Osteocyte (in vitro differentiated cells): ENCODE data around the gene CXXC1. TPM values are rescaled to one million over a fixed set of nuclear protein-coding genes. Genes with fewer than 3 reads are reported as not detected.
"Not testable (repeated sequence)": the region's sequence is repeated elsewhere in the genome, so short reads cannot be mapped to it uniquely, and the experiment has no call there.

Experiments
- DNase-seq: peaks from one replicate; pipeline ENCODE4 v3.0.0; 2021; ENCODE audit warnings: mixed read lengths; ENCODE audit not compliant: unreplicated experiment; ENCODE audit errors: extremely low spot score
- H3K27ac Mint-ChIP-seq: one replicate; pipeline ENCODE4 v1.8.0; 2021; ENCODE audit warnings: mild to moderate bottlenecking, mixed read lengths; ENCODE audit not compliant: unreplicated experiment
- H3K27me3 Mint-ChIP-seq: one replicate; pipeline ENCODE4 v1.8.0; 2021; ENCODE audit warnings: mixed read lengths; ENCODE audit not compliant: unreplicated experiment
- H3K36me3 Mint-ChIP-seq: one replicate; pipeline ENCODE4 v1.8.0; 2021; ENCODE audit warnings: mixed read lengths; ENCODE audit not compliant: unreplicated experiment
- H3K4me1 Mint-ChIP-seq: one replicate; pipeline ENCODE4 v1.8.0; 2021; ENCODE audit warnings: mixed read lengths; ENCODE audit not compliant: unreplicated experiment
- H3K4me3 Mint-ChIP-seq: one replicate; pipeline ENCODE4 v1.8.0; 2021; ENCODE audit warnings: mild to moderate bottlenecking, moderate library complexity, mixed read lengths; ENCODE audit not compliant: unreplicated experiment
- H3K9me3 Mint-ChIP-seq: one replicate; pipeline ENCODE4 v1.8.0; 2021; ENCODE audit warnings: mixed read lengths; ENCODE audit not compliant: unreplicated experiment
- total RNA-seq: library from RNA; stranded (reverse); gene quantifications from 2 replicates; pipeline ENCODE4 v1.2.1, GENCODE V29; 2021
- TF ChIP-seq, protein P1 (sequence below): fragments of 200-600 bp; sonication (generic); IDR thresholded peaks from 2 replicates; pipeline ENCODE4 v1.5.0; 2021; ENCODE audit warnings: antibody characterized with exemption, mild to moderate bottlenecking, moderate library complexity

CXXC1 gene
- total RNA-seq, 1 donor from 2014 or later: 82.2 TPM

DNA sequence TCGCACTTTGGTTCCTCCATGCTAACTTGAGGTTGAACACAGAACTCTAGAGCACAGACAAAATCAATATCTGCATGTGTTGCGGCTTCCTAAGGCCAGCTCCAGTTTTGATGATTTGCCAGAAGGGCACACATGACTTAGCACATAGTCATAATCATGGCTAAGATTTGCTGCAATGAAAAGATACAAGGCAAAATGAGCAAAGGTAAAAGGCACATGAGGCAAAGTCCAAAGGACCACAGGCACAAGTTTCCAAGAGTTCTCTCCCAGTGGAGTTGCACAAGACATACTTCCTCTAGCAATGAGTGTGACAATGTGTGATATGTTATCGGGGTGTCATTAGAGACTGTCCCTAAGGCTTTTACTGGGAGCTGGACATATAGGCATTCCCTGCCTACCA is 24.2 kb upstream of the CXXC1 start:
- Mint-ChIP-seq H3K27ac (no peak overlapping the region), H3K36me3 (no peaks in the 10 kb centered on the region), H3K27me3 (peaks cover 18% of the 10 kb centered on the region), H3K4me3 (no peak overlapping the region), H3K9me3 (peaks cover 4% of the 10 kb centered on the region), H3K4me1 (peaks cover 4% of the 10 kb centered on the region)
- TF ChIP-seq, protein P1, sequence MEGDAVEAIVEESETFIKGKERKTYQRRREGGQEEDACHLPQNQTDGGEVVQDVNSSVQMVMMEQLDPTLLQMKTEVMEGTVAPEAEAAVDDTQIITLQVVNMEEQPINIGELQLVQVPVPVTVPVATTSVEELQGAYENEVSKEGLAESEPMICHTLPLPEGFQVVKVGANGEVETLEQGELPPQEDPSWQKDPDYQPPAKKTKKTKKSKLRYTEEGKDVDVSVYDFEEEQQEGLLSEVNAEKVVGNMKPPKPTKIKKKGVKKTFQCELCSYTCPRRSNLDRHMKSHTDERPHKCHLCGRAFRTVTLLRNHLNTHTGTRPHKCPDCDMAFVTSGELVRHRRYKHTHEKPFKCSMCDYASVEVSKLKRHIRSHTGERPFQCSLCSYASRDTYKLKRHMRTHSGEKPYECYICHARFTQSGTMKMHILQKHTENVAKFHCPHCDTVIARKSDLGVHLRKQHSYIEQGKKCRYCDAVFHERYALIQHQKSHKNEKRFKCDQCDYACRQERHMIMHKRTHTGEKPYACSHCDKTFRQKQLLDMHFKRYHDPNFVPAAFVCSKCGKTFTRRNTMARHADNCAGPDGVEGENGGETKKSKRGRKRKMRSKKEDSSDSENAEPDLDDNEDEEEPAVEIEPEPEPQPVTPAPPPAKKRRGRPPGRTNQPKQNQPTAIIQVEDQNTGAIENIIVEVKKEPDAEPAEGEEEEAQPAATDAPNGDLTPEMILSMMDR: no peak
- DNase-seq: no peak

DNA sequence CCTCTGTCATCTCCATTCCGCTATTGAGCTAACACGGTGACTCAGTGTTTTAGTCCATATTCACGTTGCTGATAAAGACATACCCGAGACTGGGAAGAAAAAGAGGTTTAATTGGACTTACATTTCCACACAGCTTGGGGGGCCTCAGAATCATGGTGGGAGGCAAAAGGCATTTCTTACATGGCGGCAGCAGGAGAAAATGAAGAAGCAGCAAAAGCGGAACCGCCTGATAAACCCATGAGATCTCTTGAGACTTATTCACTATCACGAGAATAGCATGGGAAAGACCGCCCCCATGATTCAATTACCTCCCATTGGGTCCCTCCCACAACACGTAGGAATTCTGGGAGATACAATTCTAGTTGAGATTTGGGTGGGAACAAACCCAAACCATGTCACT is 22.6 kb upstream of the CXXC1 start:
- TF ChIP-seq, protein P1: no peak
- no peak for DNase-seq
- no peaks in the 10 kb centered on the region for H3K36me3 Mint-ChIP-seq
- H3K27ac Mint-ChIP-seq: no peak overlapping the region
- peaks cover 22% of the 10 kb centered on the region for H3K27me3 Mint-ChIP-seq
- peaks cover 4% of the 10 kb centered on the region for H3K4me1 Mint-ChIP-seq
- peaks cover 8% of the 10 kb centered on the region for H3K9me3 Mint-ChIP-seq
- no peak overlapping the region for H3K4me3 Mint-ChIP-seq

DNA sequence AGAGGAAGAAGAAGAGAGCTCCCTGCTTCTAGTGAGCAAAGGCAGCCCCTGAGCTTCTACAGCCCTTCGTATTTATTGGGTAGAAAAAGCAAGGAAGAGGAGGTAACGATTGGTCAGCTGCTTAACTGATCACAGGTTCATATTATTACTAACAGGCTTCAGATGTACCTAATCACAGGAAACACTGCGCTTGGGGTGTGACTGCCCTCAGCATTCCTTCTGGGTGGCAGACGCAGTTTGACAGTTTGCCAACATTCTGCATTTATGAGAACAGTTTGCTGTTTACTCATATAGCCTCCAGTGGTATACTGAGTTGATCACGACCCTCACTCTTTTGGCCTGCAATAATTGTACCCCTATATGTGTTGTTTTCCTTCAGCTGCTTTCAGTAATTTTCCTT is 21.4 kb upstream of the CXXC1 start:
- not testable (repeated sequence) for DNase-seq, H3K36me3 Mint-ChIP-seq, H3K9me3 Mint-ChIP-seq, H3K4me1 Mint-ChIP-seq, H3K27ac Mint-ChIP-seq, H3K4me3 Mint-ChIP-seq
- H3K27me3 Mint-ChIP-seq: peaks cover 22% of the 10 kb centered on the region

DNA sequence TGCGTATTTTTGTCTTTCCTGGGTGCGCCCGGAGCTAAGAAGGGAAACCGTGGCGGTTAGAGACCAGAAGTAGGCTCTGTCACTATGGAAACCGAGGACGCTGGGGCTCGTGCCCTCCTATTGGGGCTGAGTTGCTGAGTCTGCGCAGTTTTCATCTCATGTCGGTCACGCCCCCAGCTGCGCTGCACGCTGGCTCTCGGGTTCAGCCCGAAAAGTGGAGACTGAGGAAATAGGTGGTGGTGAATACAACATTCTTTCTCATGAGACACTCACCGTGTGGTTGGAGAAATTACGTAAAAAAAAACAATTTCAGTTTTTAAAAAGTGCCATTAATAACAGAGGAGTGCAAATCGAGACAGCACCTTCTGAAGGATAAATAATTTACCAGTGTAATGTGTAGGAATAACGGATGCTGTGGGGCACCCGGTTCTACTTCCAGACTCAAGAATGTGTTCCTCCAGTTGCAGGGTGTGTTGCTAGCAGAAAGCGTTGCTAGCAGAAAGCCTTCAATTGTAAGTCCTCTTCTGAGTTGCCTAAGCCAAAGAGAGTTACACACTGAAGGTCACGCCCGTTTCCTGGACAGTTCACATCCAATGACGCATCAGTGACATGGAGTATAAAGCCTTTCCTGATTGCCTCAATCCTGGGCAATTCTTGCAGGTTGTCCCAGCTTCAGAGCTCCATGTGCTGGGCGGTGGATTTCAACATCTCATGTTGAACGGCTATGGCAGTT is 20.4 kb upstream of the CXXC1 start:
- H3K9me3 Mint-ChIP-seq: peaks cover 9% of the 10 kb centered on the region
- H3K4me1 Mint-ChIP-seq: peaks cover 4% of the 10 kb centered on the region
- peak overlapping the region; percentile 82 for H3K4me3 Mint-ChIP-seq
- DNase-seq: no peak
- peaks cover 25% of the 10 kb centered on the region for H3K27me3 Mint-ChIP-seq
- no peak overlapping the region for H3K27ac Mint-ChIP-seq
- TF ChIP-seq, protein P1: no peak
- no peaks in the 10 kb centered on the region for H3K36me3 Mint-ChIP-seq

DNA sequence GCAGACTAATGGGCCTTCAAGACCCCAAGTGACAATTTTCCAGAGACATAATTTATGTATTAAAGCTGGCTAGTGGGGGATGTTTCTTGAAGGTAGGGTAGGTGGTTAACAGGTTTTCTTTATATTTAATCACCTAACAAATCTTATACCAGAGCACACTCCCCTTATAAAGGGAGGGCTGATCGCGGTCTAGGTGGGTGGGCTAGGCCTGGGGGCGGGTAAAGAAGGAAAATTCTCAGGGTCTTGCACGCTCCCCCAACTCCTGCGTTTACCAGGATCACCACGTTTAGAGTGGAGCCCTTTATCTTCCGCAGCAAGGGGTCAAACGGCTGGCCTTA is 19.9 kb upstream of the CXXC1 start:
- peaks cover 25% of the 10 kb centered on the region for H3K27me3 Mint-ChIP-seq
- H3K4me3 Mint-ChIP-seq: peak overlapping the region; percentile 82
- H3K27ac Mint-ChIP-seq: no peak overlapping the region

More for the DNA sequence above, 19.9 kb upstream of the CXXC1 start:
- peaks cover 9% of the 10 kb centered on the region for H3K9me3 Mint-ChIP-seq
- H3K4me1 Mint-ChIP-seq: peaks cover 4% of the 10 kb centered on the region
- no peaks in the 10 kb centered on the region for H3K36me3 Mint-ChIP-seq
- TF ChIP-seq, protein P1: no peak
- DNase-seq: no peak
